CD4-positive, alpha-beta T cell treated with Interleukin-12 subunit alpha and Interleukin-12 subunit beta, for 1 hour (primary cell): ENCODE data around the gene CACUL1.
A peak's percentile ranks its signal among the peaks of the same experiment; 100 is the strongest.
"Not testable (repeated sequence)": the region's sequence is repeated elsewhere in the genome, so short reads cannot be mapped to it uniquely, and the experiment has no call there.

Source experiments
- DNase-seq: peaks from one replicate; pipeline ENCODE4 v3.0.0-alpha.2; 2020

The CACUL1 gene

GRCh38 chr10:118754556-118755423 is at the start of gene CACUL1:
Gene CACUL1 (minus strand): TSS chr10:118754970. CDS start chr10:118754762, 208 bp downstream.
- peak; percentile 100 for DNase-seq

GRCh38 chr10:118804262-118804773 is 49.5 kb upstream of the CACUL1 start:
- DNase-seq: no peak

GRCh38 chr10:118802126-118802793 is 47.5 kb upstream of the CACUL1 start:
- no peak for DNase-seq

- DNase-seq: peak; percentile 19
Observed at GRCh38 chr10:118800920-118801319, 46.1 kb upstream of the CACUL1 start.

- DNase-seq: no peak
Observed at GRCh38 chr10:118799777-118800176, 45.0 kb upstream of the CACUL1 start.

- no peak for DNase-seq
Observed at GRCh38 chr10:118798231-118798662, 43.5 kb upstream of the CACUL1 start.

GRCh38 chr10:118794971-118795370 is 40.2 kb upstream of the CACUL1 start:
- DNase-seq: not testable (repeated sequence)

- peak; percentile 14 for DNase-seq
Observed at GRCh38 chr10:118793545-118793944, 38.8 kb upstream of the CACUL1 start.

- DNase-seq: peak; percentile 13
Observed at GRCh38 chr10:118792526-118792925, 37.8 kb upstream of the CACUL1 start.

- DNase-seq: no peak
Observed at GRCh38 chr10:118790058-118790457, 35.3 kb upstream of the CACUL1 start.

- no peak for DNase-seq
Observed at GRCh38 chr10:118785551-118785950, 30.8 kb upstream of the CACUL1 start.

GRCh38 chr10:118783776-118784545 is 29.2 kb upstream of the CACUL1 start:
- DNase-seq: no peak

GRCh38 chr10:118782916-118783465 is 28.2 kb upstream of the CACUL1 start:
- not testable (repeated sequence) for DNase-seq

GRCh38 chr10:118781541-118781940 is 26.8 kb upstream of the CACUL1 start:
- no peak for DNase-seq

- DNase-seq: no peak
Observed at GRCh38 chr10:118778727-118779126, 24.0 kb upstream of the CACUL1 start.

GRCh38 chr10:118776960-118777359 is 22.2 kb upstream of the CACUL1 start:
- DNase-seq: no peak

- no peak for DNase-seq
Observed at GRCh38 chr10:118776033-118776432, 21.3 kb upstream of the CACUL1 start.

- no peak for DNase-seq
Observed at GRCh38 chr10:118775478-118775877, 20.7 kb upstream of the CACUL1 start.

- no peak for DNase-seq
Observed at GRCh38 chr10:118773041-118773440, 18.3 kb upstream of the CACUL1 start.

- no peak for DNase-seq
Observed at GRCh38 chr10:118771976-118772375, 17.2 kb upstream of the CACUL1 start.

GRCh38 chr10:118769898-118770600 is 15.3 kb upstream of the CACUL1 start:
- no peak for DNase-seq
